ENCODE results near the gene TM7SF2. TPM values are rescaled to one million over a fixed set of nuclear protein-coding genes. Genes with fewer than 3 reads are reported as not detected.
A peak's percentile ranks its signal among the peaks of the same experiment; 100 is the strongest.

TM7SF2 gene
- total and polyA plus RNA-seq, 2 of the 13 experiments (the other 11 are each of a cell fraction or from before 2014, with no cell fraction given): 56.0 to 66.9 TPM

DNA sequence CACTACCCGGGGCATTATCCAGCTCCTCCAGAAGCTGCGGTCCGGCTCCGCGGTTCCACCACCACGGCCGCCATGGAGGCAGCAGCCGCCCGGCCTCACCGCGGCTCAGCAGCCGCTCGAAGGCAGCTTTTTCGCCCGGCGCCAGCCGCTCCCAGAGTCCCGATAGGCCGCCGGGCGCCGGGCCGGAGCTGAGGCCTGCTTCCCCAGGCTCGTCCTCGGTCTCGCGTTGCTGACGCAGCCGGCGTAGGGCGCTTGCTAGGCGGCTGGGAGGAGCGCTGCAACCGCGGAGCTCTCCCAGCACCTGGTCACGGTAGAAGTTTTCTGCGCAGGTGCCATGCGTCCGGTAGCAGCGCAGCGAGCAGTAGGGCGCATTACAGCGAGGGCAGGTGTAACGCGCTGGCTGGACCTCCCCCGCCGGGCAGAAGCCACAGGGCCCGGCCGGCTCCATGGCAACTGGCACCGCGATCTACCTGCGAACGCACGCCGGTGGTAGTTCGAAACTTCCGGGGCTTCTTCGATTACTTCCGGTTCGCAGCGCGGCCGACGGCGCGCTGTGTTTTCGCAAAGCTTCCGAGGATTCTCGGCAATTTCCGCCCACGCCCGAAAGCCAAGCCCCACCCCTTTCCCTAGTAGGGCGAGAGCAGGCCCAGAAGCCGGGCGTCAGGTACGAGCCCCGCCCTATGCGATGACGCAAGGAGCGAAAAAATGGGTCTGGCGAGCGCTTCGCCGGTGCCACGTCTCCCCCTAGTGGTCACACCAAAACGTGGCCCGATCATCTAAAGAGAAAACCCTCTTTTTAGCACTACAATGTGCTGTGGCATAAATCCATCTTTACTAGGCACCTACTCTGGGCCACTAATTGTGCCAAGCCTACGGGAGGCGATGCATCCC, 5.8 kb downstream of the TM7SF2 start, which contains the start of gene ZNHIT2 (continued):
- TF ChIP-seq, protein P1, sequence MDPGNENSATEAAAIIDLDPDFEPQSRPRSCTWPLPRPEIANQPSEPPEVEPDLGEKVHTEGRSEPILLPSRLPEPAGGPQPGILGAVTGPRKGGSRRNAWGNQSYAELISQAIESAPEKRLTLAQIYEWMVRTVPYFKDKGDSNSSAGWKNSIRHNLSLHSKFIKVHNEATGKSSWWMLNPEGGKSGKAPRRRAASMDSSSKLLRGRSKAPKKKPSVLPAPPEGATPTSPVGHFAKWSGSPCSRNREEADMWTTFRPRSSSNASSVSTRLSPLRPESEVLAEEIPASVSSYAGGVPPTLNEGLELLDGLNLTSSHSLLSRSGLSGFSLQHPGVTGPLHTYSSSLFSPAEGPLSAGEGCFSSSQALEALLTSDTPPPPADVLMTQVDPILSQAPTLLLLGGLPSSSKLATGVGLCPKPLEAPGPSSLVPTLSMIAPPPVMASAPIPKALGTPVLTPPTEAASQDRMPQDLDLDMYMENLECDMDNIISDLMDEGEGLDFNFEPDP (CRISPR knock-in tag; conservative IDR thresholded peaks at IDR 0.05): 0 out of 2 replicates have a peak, but pooled peaks have one; percentile 62
- TF ChIP-seq ZNF235 (CRISPR knock-in tag; IDR thresholded peaks at IDR 0.05; ENCODE audit: borderline replicate concordance) (no peak), NR2F1 (CRISPR knock-in tag; IDR thresholded peaks at IDR 0.05) (no peak), ZNF282 (IDR thresholded peaks at IDR 0.05; ENCODE audit: partially characterized antibody) (no peak), WIZ (CRISPR knock-in tag; IDR thresholded peaks at IDR 0.05) (peak; percentile 35; the same call in 1 of the 2 replicates), ZSCAN29 (CRISPR knock-in tag; conservative IDR thresholded peaks at IDR 0.05) (0 out of 2 replicates have a peak, but pooled peaks have one; percentile 22), ZEB1 (IDR thresholded peaks at IDR 0.05; ENCODE audit: insufficient replicate concordance, low read depth) (peak; percentile 61), ARNT2 (CRISPR knock-in tag; IDR thresholded peaks at IDR 0.05; ENCODE audit: low read depth) (no peak; the same call in none of the 2 replicates), ZNF570 (CRISPR knock-in tag; IDR thresholded peaks at IDR 0.05; ENCODE audit: borderline replicate concordance) (no peak), ZNF326 (CRISPR knock-in tag; IDR thresholded peaks at IDR 0.05; ENCODE audit: borderline replicate concordance) (peak; percentile 40; the same call in 1 of the 2 replicates), POGZ (CRISPR knock-in tag; IDR thresholded peaks at IDR 0.05) (no peak), MIXL1 (CRISPR knock-in tag; IDR thresholded peaks at IDR 0.05) (0 out of 2 replicates have a peak, but pooled peaks have one; percentile 6), ZNF367 (CRISPR knock-in tag; IDR thresholded peaks at IDR 0.05; ENCODE audit: borderline replicate concordance) (no peak), SETDB1 (CRISPR knock-in tag; IDR thresholded peaks at IDR 0.05; ENCODE audit: borderline replicate concordance) (no peak), ZNF879 (CRISPR knock-in tag; IDR thresholded peaks at IDR 0.05) (no peak)
- TF ChIP-seq, protein P2, sequence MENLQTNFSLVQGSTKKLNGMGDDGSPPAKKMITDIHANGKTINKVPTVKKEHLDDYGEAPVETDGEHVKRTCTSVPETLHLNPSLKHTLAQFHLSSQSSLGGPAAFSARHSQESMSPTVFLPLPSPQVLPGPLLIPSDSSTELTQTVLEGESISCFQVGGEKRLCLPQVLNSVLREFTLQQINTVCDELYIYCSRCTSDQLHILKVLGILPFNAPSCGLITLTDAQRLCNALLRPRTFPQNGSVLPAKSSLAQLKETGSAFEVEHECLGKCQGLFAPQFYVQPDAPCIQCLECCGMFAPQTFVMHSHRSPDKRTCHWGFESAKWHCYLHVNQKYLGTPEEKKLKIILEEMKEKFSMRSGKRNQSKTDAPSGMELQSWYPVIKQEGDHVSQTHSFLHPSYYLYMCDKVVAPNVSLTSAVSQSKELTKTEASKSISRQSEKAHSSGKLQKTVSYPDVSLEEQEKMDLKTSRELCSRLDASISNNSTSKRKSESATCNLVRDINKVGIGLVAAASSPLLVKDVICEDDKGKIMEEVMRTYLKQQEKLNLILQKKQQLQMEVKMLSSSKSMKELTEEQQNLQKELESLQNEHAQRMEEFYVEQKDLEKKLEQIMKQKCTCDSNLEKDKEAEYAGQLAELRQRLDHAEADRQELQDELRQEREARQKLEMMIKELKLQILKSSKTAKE (CRISPR knock-in tag; IDR thresholded peaks at IDR 0.05; ENCODE audit: borderline replicate concordance): no peak
- TF ChIP-seq, protein P3, sequence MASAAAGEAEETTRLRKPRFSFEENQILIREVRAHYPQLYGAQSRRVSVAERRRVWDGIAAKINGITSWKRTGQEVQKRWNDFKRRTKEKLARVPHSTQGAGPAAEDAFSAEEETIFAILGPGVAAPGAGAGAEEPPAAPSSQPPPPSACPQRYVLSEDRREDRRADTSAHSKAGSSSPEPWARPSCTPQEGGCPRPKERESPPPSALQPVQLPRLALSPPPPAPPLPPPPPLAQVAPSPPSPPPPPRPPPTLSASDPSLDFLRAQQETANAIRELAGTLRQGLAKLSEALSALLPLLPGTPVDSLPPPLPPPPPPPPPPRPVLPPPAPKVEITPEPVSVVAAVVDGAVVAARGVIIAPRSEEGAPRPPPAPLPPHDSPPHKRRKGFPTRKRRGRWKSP (CRISPR knock-in tag; IDR thresholded peaks at IDR 0.05): peak; percentile 84
- TF ChIP-seq, protein P4, sequence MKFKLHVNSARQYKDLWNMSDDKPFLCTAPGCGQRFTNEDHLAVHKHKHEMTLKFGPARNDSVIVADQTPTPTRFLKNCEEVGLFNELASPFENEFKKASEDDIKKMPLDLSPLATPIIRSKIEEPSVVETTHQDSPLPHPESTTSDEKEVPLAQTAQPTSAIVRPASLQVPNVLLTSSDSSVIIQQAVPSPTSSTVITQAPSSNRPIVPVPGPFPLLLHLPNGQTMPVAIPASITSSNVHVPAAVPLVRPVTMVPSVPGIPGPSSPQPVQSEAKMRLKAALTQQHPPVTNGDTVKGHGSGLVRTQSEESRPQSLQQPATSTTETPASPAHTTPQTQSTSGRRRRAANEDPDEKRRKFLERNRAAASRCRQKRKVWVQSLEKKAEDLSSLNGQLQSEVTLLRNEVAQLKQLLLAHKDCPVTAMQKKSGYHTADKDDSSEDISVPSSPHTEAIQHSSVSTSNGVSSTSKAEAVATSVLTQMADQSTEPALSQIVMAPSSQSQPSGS (CRISPR knock-in tag; IDR thresholded peaks at IDR 0.05): peak; percentile 94
- TF ChIP-seq, protein P5, sequence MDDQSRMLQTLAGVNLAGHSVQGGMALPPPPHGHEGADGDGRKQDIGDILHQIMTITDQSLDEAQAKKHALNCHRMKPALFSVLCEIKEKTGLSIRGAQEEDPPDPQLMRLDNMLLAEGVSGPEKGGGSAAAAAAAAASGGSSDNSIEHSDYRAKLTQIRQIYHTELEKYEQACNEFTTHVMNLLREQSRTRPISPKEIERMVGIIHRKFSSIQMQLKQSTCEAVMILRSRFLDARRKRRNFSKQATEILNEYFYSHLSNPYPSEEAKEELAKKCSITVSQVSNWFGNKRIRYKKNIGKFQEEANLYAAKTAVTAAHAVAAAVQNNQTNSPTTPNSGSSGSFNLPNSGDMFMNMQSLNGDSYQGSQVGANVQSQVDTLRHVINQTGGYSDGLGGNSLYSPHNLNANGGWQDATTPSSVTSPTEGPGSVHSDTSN (CRISPR knock-in tag; IDR thresholded peaks at IDR 0.05; ENCODE audit: borderline replicate concordance): no peak
- TF ChIP-seq, protein P6, sequence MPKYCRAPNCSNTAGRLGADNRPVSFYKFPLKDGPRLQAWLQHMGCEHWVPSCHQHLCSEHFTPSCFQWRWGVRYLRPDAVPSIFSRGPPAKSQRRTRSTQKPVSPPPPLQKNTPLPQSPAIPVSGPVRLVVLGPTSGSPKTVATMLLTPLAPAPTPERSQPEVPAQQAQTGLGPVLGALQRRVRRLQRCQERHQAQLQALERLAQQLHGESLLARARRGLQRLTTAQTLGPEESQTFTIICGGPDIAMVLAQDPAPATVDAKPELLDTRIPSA (CRISPR knock-in tag; IDR thresholded peaks at IDR 0.05; ENCODE audit: borderline replicate concordance): no peak

Data from HepG2 (cell line).